H1 (cell line): ENCODE measurements around the gene MVK. TPM values are rescaled to one million over a fixed set of nuclear protein-coding genes. Genes with fewer than 3 reads are reported as not detected.

ENCODE experiments used
- CTCF ChIA-PET: fragments of 300-600 bp; sonication (Branson Sonifier 250); formaldehyde crosslinking; loops from one replicate; lab custom pipeline; 2021; ENCODE audit not compliant: partially characterized antibody; lab: Charles Lee
- POLR2A ChIA-PET: fragments of 300-600 bp; sonication (Branson Sonifier 250); formaldehyde crosslinking; loops from one replicate; lab custom pipeline; 2021; ENCODE audit warnings: inconsistent platforms; ENCODE audit not compliant: partially characterized antibody; lab: Charles Lee
- DNase-seq, 2 experiments: peaks; one replicate each; pipeline versions ENCODE4 v3.0.0 to v3.0.0-alpha.2; 2010 to 2022; ENCODE audit warnings: low spot score in 2 of 2, low read depth in 1 of 2, mixed read lengths in 1 of 2
- FAIRE-seq: peaks from 2 replicates; lab custom pipeline; 2011; peaks lifted over from hg19 to GRCh38; lab: Jason Lieb, UNC
- H2AFZ ChIP-seq: 2 replicates; pipeline ENCODE4 v1.8.1; 2012; ENCODE audit warnings: low read length, inconsistent platforms
- H2AK5ac ChIP-seq: 2 replicates; pipeline ENCODE4 v1.6.1; 2013; ENCODE audit warnings: low read depth, low read length
- H2BK120ac ChIP-seq: replicated peaks from 2 replicates; pipeline ENCODE3; 2013; ENCODE audit warnings: low read depth, low read length, inconsistent platforms
- H2BK12ac ChIP-seq: 2 replicates; pipeline ENCODE4 v1.6.1; 2013; ENCODE audit warnings: low read depth, low read length
- H2BK15ac ChIP-seq: 2 replicates; pipeline ENCODE4 v1.6.1; 2013; ENCODE audit warnings: low read length
- H2BK20ac ChIP-seq: 2 replicates; pipeline ENCODE4 v1.6.1; 2013; ENCODE audit warnings: low read length
- H2BK5ac ChIP-seq: 2 replicates; pipeline ENCODE4 v1.6.1; 2013; ENCODE audit warnings: low read depth, low read length
- H3K14ac ChIP-seq: 2 replicates; pipeline ENCODE4 v1.6.1; 2013; ENCODE audit warnings: inconsistent platforms; ENCODE audit not compliant: insufficient read length
- H3K18ac ChIP-seq: 2 replicates; pipeline ENCODE4 v1.6.1; 2013; ENCODE audit warnings: low read length; ENCODE audit errors: extremely low read depth
- H3K23ac ChIP-seq: 2 replicates; pipeline ENCODE4 v1.6.1; 2013; ENCODE audit warnings: inconsistent platforms; ENCODE audit not compliant: insufficient read length
- H3K23me2 ChIP-seq: 2 replicates; pipeline ENCODE4 v1.6.1; 2013; ENCODE audit warnings: low read depth, low read length
- H3K27ac ChIP-seq: 2 replicates; pipeline ENCODE4 v1.6.1; 2011; ENCODE audit warnings: low read depth, low read length, inconsistent platforms
- H3K27me3 ChIP-seq, 4 experiments: replicated peaks in 1 of 4; 1 replicate in 1 of 4; 2 replicates in 3 of 4; pipeline versions ENCODE4 v1.6.1 to v1.8.1; 2011 to 2013; ENCODE audit warnings: low read length in 3 of 4, mild to moderate bottlenecking in 3 of 4, inconsistent platforms in 2 of 4, mixed read lengths in 2 of 4, moderate library complexity in 1 of 4; ENCODE audit not compliant: control insufficient read depth in 3 of 4, insufficient read depth in 3 of 4; ENCODE audit errors: extremely low read depth in 1 of 4
- H3K36me3 ChIP-seq, 4 experiments: 2 replicates each; pipeline versions ENCODE4 v1.6.1 to v1.8.1; 2011 to 2013; ENCODE audit warnings: mild to moderate bottlenecking in 4 of 4, low read length in 3 of 4, moderate library complexity in 2 of 4, control low read depth in 1 of 4, inconsistent platforms in 1 of 4; ENCODE audit not compliant: insufficient read depth in 4 of 4, control insufficient read depth in 2 of 4
- H3K4ac ChIP-seq: replicated peaks from 2 replicates; pipeline ENCODE3; 2013; ENCODE audit warnings: low read length, low read depth, mixed read lengths, inconsistent platforms; ENCODE audit not compliant: insufficient read length
- H3K4me1 ChIP-seq, 4 experiments: replicated peaks in 1 of 4; 1 replicate in 1 of 4; 2 replicates in 3 of 4; pipeline versions ENCODE4 v1.6.1 to v1.8.1; 2011 to 2013; ENCODE audit warnings: low read length in 3 of 4, inconsistent platforms in 2 of 4, mixed read lengths in 1 of 4; ENCODE audit not compliant: insufficient read depth in 4 of 4, control insufficient read depth in 3 of 4
- H3K4me2 ChIP-seq, 2 experiments: 2 replicates each; pipeline versions ENCODE4 v1.6.1 to v1.8.1; 2011 to 2013; ENCODE audit warnings: low read depth in 2 of 2, low read length in 2 of 2, control low read depth in 1 of 2, inconsistent platforms in 1 of 2, mild to moderate bottlenecking in 1 of 2; ENCODE audit not compliant: insufficient read depth in 1 of 2
- H3K4me3 ChIP-seq, 4 experiments: fragments of 200-600, 300-600 bp in 1 of 4; sonication (generic), shearing (Covaris generic), sonication (Bioruptor Twin) in 1 of 4; 2 replicates each; pipeline versions ENCODE4 v1.5.1 to v1.8.1; 2011 to 2016; ENCODE audit warnings: low read length in 4 of 4, low read depth in 3 of 4, control low read depth in 2 of 4, inconsistent platforms in 2 of 4, mild to moderate bottlenecking in 2 of 4, mixed read lengths in 1 of 4, moderate library complexity in 1 of 4; ENCODE audit not compliant: insufficient read depth in 2 of 4; ENCODE audit errors: extremely low read depth in 1 of 4
- H3K56ac ChIP-seq: replicated peaks from 2 replicates; pipeline ENCODE3; 2013; ENCODE audit warnings: low read depth, mild to moderate bottlenecking, mixed read lengths, low read length, inconsistent platforms; ENCODE audit not compliant: insufficient read length
- H3K79me1 ChIP-seq: 2 replicates; pipeline ENCODE4 v1.6.1; 2013; ENCODE audit warnings: low read depth, low read length, control low read depth
- H3K79me2 ChIP-seq, 2 experiments: 2 replicates each; pipeline versions ENCODE4 v1.6.1 to v1.8.1; 2012 to 2013; ENCODE audit warnings: low read length in 2 of 2, mild to moderate bottlenecking in 2 of 2, inconsistent platforms in 1 of 2; ENCODE audit not compliant: insufficient read depth in 2 of 2, control insufficient read depth in 1 of 2
- H3K9ac ChIP-seq, 4 experiments: replicated peaks in 1 of 4; 1 replicate in 1 of 4; 2 replicates in 3 of 4; pipeline versions ENCODE4 v1.6.1 to v1.8.1; 2011 to 2013; ENCODE audit warnings: low read depth in 3 of 4, low read length in 3 of 4, control low read depth in 2 of 4, mild to moderate bottlenecking in 2 of 4, moderate library complexity in 2 of 4, inconsistent platforms in 1 of 4; ENCODE audit errors: extremely low read depth in 1 of 4
- H3K9me3 ChIP-seq, 2 experiments: 2 replicates each; pipeline versions ENCODE4 v1.6.1 to v1.8.1; 2012 to 2013; ENCODE audit warnings: mild to moderate bottlenecking in 2 of 2, moderate library complexity in 2 of 2, control low read depth in 1 of 2, inconsistent platforms in 1 of 2, low read depth in 1 of 2, low read length in 1 of 2, mixed read lengths in 1 of 2; ENCODE audit not compliant: insufficient read depth in 2 of 2
- H4K20me1 ChIP-seq, 2 experiments: replicated peaks in 1 of 2; 2 replicates each; pipeline versions ENCODE3 to v1.8.1; 2011 to 2013; ENCODE audit warnings: inconsistent platforms in 2 of 2, low read length in 2 of 2, mild to moderate bottlenecking in 1 of 2; ENCODE audit not compliant: insufficient read depth in 2 of 2, control insufficient read depth in 1 of 2
- H4K5ac ChIP-seq: 2 replicates; pipeline ENCODE4 v1.6.1; 2013; ENCODE audit warnings: low read length, low read depth, mixed read lengths, inconsistent platforms; ENCODE audit not compliant: insufficient read length
- H4K8ac ChIP-seq: 2 replicates; pipeline ENCODE4 v1.8.0; 2013; ENCODE audit warnings: mild to moderate bottlenecking, moderate library complexity, low read length, inconsistent platforms; ENCODE audit not compliant: insufficient read depth; ENCODE audit errors: extremely low read depth
- H4K91ac ChIP-seq: replicated peaks from 2 replicates; pipeline ENCODE3; 2013; ENCODE audit warnings: low read length, mixed read lengths, inconsistent platforms; ENCODE audit not compliant: insufficient read length
- ATF3 ChIP-seq: IDR thresholded peaks from 2 replicates; pipeline ENCODE4 v1.6.1; 2011; ENCODE audit warnings: low read depth, mild to moderate bottlenecking, low read length; ENCODE audit not compliant: insufficient read depth
- FOSL1 ChIP-seq: IDR thresholded peaks from 2 replicates; pipeline ENCODE4 v1.6.1; 2011; ENCODE audit warnings: mild to moderate bottlenecking, low read depth, low read length, moderate library complexity; ENCODE audit not compliant: insufficient read depth
- KDM5A ChIP-seq: fragments of 200-600 bp; IDR thresholded peaks from 2 replicates; pipeline ENCODE4 v1.7.1; 2012; ENCODE audit warnings: mild to moderate bottlenecking, low read length, inconsistent platforms, mixed read lengths
- MAX ChIP-seq: IDR thresholded peaks from 2 replicates; pipeline ENCODE4 v1.6.1; 2012; ENCODE audit warnings: inconsistent platforms
- POLR2AphosphoS5 ChIP-seq: IDR thresholded peaks from 2 replicates; pipeline ENCODE4 v1.6.1; 2011; ENCODE audit warnings: low read depth, low read length
- RBBP5 ChIP-seq: IDR thresholded peaks from 2 replicates; pipeline ENCODE4 v1.7.1; 2012; ENCODE audit warnings: low read depth, mild to moderate bottlenecking, inconsistent platforms, low read length, moderate library complexity, borderline replicate concordance
- SP2 ChIP-seq: IDR thresholded peaks from 2 replicates; pipeline ENCODE4 v1.6.1; 2012; ENCODE audit warnings: mild to moderate bottlenecking, low read length, inconsistent platforms
- TAF1 ChIP-seq: IDR thresholded peaks from 2 replicates; pipeline ENCODE4 v1.6.1; 2011; ENCODE audit warnings: mild to moderate bottlenecking, low read depth, low read length
- USF2 ChIP-seq: IDR thresholded peaks from 2 replicates; pipeline ENCODE4 v1.6.1; 2011; ENCODE audit warnings: low read length, improper control_type of control experiment
- WGBS, 2 experiments: shearing (Covaris generic) in 1 of 2; methylation state at CpG; one replicate each; pipeline versions ENCODE4 v1.1.6 to v1.1.7; 2013 to 2015; ENCODE audit warnings: low lambda C conversion rate in 2 of 2, mixed read lengths in 2 of 2, inconsistent platforms in 1 of 2, low coverage in 1 of 2, missing lambda C conversion rate in 1 of 2; ENCODE audit not compliant: insufficient replicate concordance in 2 of 2, insufficient coverage in 1 of 2, insufficient read length in 1 of 2; ENCODE audit errors: extremely low coverage in 1 of 2, missing lambda C conversion rate in 1 of 2; 5-methylcytosine and 5-hydroxymethylcytosine counted together
- polyA plus RNA-seq, 7 experiments: library from polyadenylated mRNA; depleted of rRNA in 3 of 7; stranded (reverse) in 5 of 7; unstranded in 2 of 7; fragments of >200 nt in 5 of 7; fragments of 200-250 nt in 2 of 7; gene quantifications; 1 replicate in 5 of 7; 2 replicates in 1 of 7; 4 replicates in 1 of 7; pipeline versions ENCODE4 v1.2.1 to v1.2.3, GENCODE V29; 2011 to 2013; ENCODE audit warnings: missing spikeins in 2 of 7, mixed read lengths in 2 of 7
- total RNA-seq: library from RNA; stranded (reverse); fragmentation: NEBNext Ultra II Directional; extraction: Animal tissue kit (Norgen Biotek cat#: 25700); gene quantifications from 2 replicates; pipeline ENCODE4 v1.2.1, GENCODE V29; 2021

The MVK gene
- total and polyA plus RNA-seq, 2 of the 8 experiments (the other 6 are each of a cell fraction or from before 2014, with no cell fraction given): 15.7 to 20.9 TPM

- Histone ChIP-seq H3K4me3 (no peak overlapping the region), H3K4ac (no peak overlapping the region), H2BK120ac (no peak overlapping the region), H3K9ac (no peak overlapping the region), H2AFZ (no peak overlapping the region), H2AK5ac (no peak overlapping the region), H3K27ac (no peak overlapping the region), H2BK15ac (no peak overlapping the region), H3K27me3 (no peaks in the 10 kb centered on the region; a peak in 2 of 7 replicates), H3K79me1 (no peaks in the 10 kb centered on the region), H2BK12ac (no peak overlapping the region), H3K4me1 (no peaks in the 10 kb centered on the region), H3K4me2 (no peak overlapping the region), H3K23ac (no peak overlapping the region), H3K23me2 (no peaks in the 10 kb centered on the region), H4K5ac (no peak overlapping the region), H2BK5ac (no peak overlapping the region), H3K18ac (no peak overlapping the region), H4K20me1 (peaks cover 0 to 2% of the 10 kb centered on the region in 2 experiments), H4K91ac (no peak overlapping the region), H3K36me3 (no peaks in the 10 kb centered on the region; a peak in 1 of 8 replicates), H4K8ac (no peak overlapping the region), H3K56ac (no peak overlapping the region), H3K14ac (no peak overlapping the region), H3K79me2 (no peaks in the 10 kb centered on the region), H2BK20ac (no peak overlapping the region), H3K9me3 (no peaks in the 10 kb centered on the region)
- FAIRE-seq: no peak
- POLR2A ChIA-PET: no interaction called here
- DNase-seq: no peak
- WGBS, 2 experiments: 96% methylated on average over 18 of the region's 18 CpGs; no CpG with 5 or more reads in 1 of the 2 experiments
- TF ChIP-seq TAF1 (no peak), RBBP5 (no peak), ATF3 (no peak), USF2 (no peak), MAX (no peak), FOSL1 (no peak), KDM5A (no peak), SP2 (no peak), POLR2AphosphoS5 (no peak)
- CTCF ChIA-PET: no interaction called here
Measured at GRCh38 chr12:109547286-109547685, 26.3 kb upstream of the MVK start.
